Neuron (in vitro differentiated cells): ENCODE results near the gene FDPS.
A peak's percentile ranks its signal among the peaks of the same experiment; 100 is the strongest.

Source experiments
- H2AFZ ChIP-seq: one replicate; pipeline ENCODE4 v1.6.1; 2013; ENCODE audit warnings: low read depth, mild to moderate bottlenecking, inconsistent platforms, low read length, moderate library complexity
- H3K27me3 ChIP-seq: one replicate; pipeline ENCODE4 v1.6.1; 2013; ENCODE audit warnings: low read length; ENCODE audit not compliant: insufficient read depth
- H3K36me3 ChIP-seq: one replicate; pipeline ENCODE4 v1.6.1; 2013; ENCODE audit warnings: low read length; ENCODE audit not compliant: insufficient read depth
- H3K4me1 ChIP-seq: one replicate; pipeline ENCODE4 v1.6.1; 2013; ENCODE audit warnings: low read length; ENCODE audit not compliant: insufficient read depth
- H3K4me3 ChIP-seq: 2 replicates; pipeline ENCODE4 v1.5.1; 2013; ENCODE audit warnings: mild to moderate bottlenecking, low read length, moderate library complexity
- H3K9me3 ChIP-seq: one replicate; pipeline ENCODE4 v1.6.1; 2013; ENCODE audit warnings: low read length

Gene FDPS

GRCh38 chr1:155294520-155295182, 14.0 kb upstream of the FDPS start:
- Histone ChIP-seq H3K9me3 (peaks cover 15% of the 10 kb centered on the region), H3K4me3 (no peak overlapping the region), H2AFZ (no peak overlapping the region), H3K27me3 (peaks cover 22% of the 10 kb centered on the region), H3K36me3 (no peaks in the 10 kb centered on the region), H3K4me1 (peaks cover 7% of the 10 kb centered on the region)

- Histone ChIP-seq H2AFZ (no peak overlapping the region), H3K27me3 (peaks cover 22% of the 10 kb centered on the region), H3K4me1 (peaks cover 7% of the 10 kb centered on the region), H3K9me3 (peaks cover 15% of the 10 kb centered on the region), H3K4me3 (no peak overlapping the region), H3K36me3 (no peaks in the 10 kb centered on the region)
Observed at GRCh38 chr1:155295183-155295941, 13.3 kb upstream of the FDPS start.

GRCh38 chr1:155295942-155296267, 12.8 kb upstream of the FDPS start:
- Histone ChIP-seq H2AFZ (no peak overlapping the region), H3K4me3 (no peak overlapping the region), H3K9me3 (peaks cover 15% of the 10 kb centered on the region), H3K4me1 (peaks cover 7% of the 10 kb centered on the region), H3K27me3 (peaks cover 22% of the 10 kb centered on the region), H3K36me3 (no peaks in the 10 kb centered on the region)

GRCh38 chr1:155296661-155297060, 12.0 kb upstream of the FDPS start:
- Histone ChIP-seq H3K4me3 (no peak overlapping the region), H3K4me1 (peaks cover 7% of the 10 kb centered on the region), H3K36me3 (no peaks in the 10 kb centered on the region), H3K9me3 (peaks cover 15% of the 10 kb centered on the region), H2AFZ (no peak overlapping the region), H3K27me3 (peaks cover 22% of the 10 kb centered on the region)

GRCh38 chr1:155297384-155297783, 11.3 kb upstream of the FDPS start:
- Histone ChIP-seq H3K9me3 (peaks cover 15% of the 10 kb centered on the region), H3K27me3 (peaks cover 22% of the 10 kb centered on the region)

GRCh38 chr1:155300024-155300423, 8.6 kb upstream of the FDPS start:
- Histone ChIP-seq H3K9me3 (peaks cover 6% of the 10 kb centered on the region), H3K4me3 (no peak overlapping the region), H3K36me3 (no peaks in the 10 kb centered on the region), H3K4me1 (peaks cover 7% of the 10 kb centered on the region), H3K27me3 (peaks cover 10% of the 10 kb centered on the region), H2AFZ (no peak overlapping the region)

More at GRCh38 chr1:155297384-155297783, 11.3 kb upstream of the FDPS start:
- H3K36me3 ChIP-seq = no peaks in the 10 kb centered on the region
- peaks cover 7% of the 10 kb centered on the region for H3K4me1 ChIP-seq
- H2AFZ ChIP-seq = no peak overlapping the region
- no peak overlapping the region for H3K4me3 ChIP-seq

GRCh38 chr1:155300553-155301329, 7.9 kb upstream of the FDPS start:
- Histone ChIP-seq H3K27me3 (peaks cover 2% of the 10 kb centered on the region), H2AFZ (no peak overlapping the region), H3K36me3 (no peaks in the 10 kb centered on the region), H3K9me3 (peaks cover 3% of the 10 kb centered on the region), H3K4me1 (peaks cover 7% of the 10 kb centered on the region), H3K4me3 (no peak overlapping the region)

- Histone ChIP-seq H3K36me3 (no peaks in the 10 kb centered on the region), H2AFZ (no peak within 1 kb of the TSS), H3K4me1 (peaks cover 7% of the 10 kb centered on the region), H3K9me3 (no peaks in the 10 kb centered on the region), H3K4me3 (no peak within 1 kb of the TSS), H3K27me3 (no peaks in the 10 kb centered on the region)
Observed at GRCh38 chr1:155301342-155301841, 7.3 kb upstream of the FDPS start, which contains the start of gene PKLR. TSS of gene PKLR (minus strand) at chr1:155301438. CDS start at chr1:155301395, 43 bp downstream.

GRCh38 chr1:155304558-155305063, 4.1 kb upstream of the FDPS start:
- H3K4me1 ChIP-seq = peaks cover 4% of the 10 kb centered on the region
- H3K4me3 ChIP-seq = no peak overlapping the region
- no peaks in the 10 kb centered on the region for H3K36me3 ChIP-seq

GRCh38 chr1:155305881-155306391, 2.7 kb upstream of the FDPS start:
- no peak overlapping the region for H2AFZ ChIP-seq
- peaks cover 5% of the 10 kb centered on the region for H3K36me3 ChIP-seq
- no peaks in the 10 kb centered on the region for H3K9me3 ChIP-seq
- H3K27me3 ChIP-seq = no peaks in the 10 kb centered on the region
- peaks cover 15% of the 10 kb centered on the region for H3K4me1 ChIP-seq
- no peak overlapping the region for H3K4me3 ChIP-seq

More at GRCh38 chr1:155304558-155305063, 4.1 kb upstream of the FDPS start:
- Histone ChIP-seq H2AFZ (no peak overlapping the region), H3K9me3 (no peaks in the 10 kb centered on the region), H3K27me3 (no peaks in the 10 kb centered on the region)

- no peaks in the 10 kb centered on the region for H3K9me3 ChIP-seq
- H3K4me3 ChIP-seq = no peak overlapping the region
- peaks cover 14% of the 10 kb centered on the region for H3K36me3 ChIP-seq
- H2AFZ ChIP-seq = no peak overlapping the region
- no peaks in the 10 kb centered on the region for H3K27me3 ChIP-seq
- H3K4me1 ChIP-seq = peaks cover 17% of the 10 kb centered on the region
Observed at GRCh38 chr1:155307247-155307740, 1.4 kb upstream of the FDPS start.

- H3K27me3 ChIP-seq = no peaks in the 10 kb centered on the region
- no peaks in the 10 kb centered on the region for H3K9me3 ChIP-seq
- peaks cover 17% of the 10 kb centered on the region for H3K4me1 ChIP-seq
- peaks cover 32% of the 10 kb centered on the region for H3K36me3 ChIP-seq
- H2AFZ ChIP-seq = no peak overlapping the region
- peak overlapping the region; percentile 66 for H3K4me3 ChIP-seq
Observed at GRCh38 chr1:155309423-155310021, 856 bp downstream of the FDPS start.
